ENCODE results near the gene AKAP4. TPM values are rescaled to one million over a fixed set of nuclear protein-coding genes. Genes with fewer than 3 reads are reported as not detected.

The AKAP4 gene
- total and polyA plus RNA-seq, 9 of the 15 experiments (the other 6 are each of a cell fraction or from before 2014, with no cell fraction given) = 0.05 to 0.36 (median 0.13) TPM

DNA sequence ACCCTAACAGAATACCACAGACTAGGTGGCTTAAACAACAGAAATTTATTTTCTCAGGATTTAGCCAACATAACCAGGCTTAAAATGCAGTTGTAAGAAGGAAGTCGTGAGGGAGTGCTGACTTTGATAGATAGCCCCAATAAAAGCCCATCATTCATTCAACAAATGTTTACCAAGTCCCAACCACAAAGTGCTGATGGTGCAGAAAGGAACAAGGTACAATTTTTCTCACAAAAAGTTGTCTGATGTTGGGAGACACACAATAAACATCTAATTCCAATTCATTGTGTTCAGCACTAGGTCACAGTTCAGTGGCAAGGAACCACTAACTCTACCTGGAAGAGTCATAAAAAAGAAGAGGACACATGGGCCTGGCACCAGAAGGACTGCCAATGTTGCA, 42.2 kb downstream of the AKAP4 start:
- CTCF ChIA-PET (ENCODE audit: low intra/inter-chr PET ratio) = no interaction called here
- no peak overlapping the region for H2AFZ ChIP-seq (ENCODE audit: low read depth, low read length)
- no peak for ATAC-seq
- no peaks in the 10 kb centered on the region for H3K36me3 ChIP-seq (ENCODE audit: control insufficient read depth, insufficient read depth, low read length)
- H3K27me3 ChIP-seq (ENCODE audit: control insufficient read depth in 2 of 2, insufficient read depth in 2 of 2, low read length in 2 of 2) = no peaks in the 10 kb centered on the region
- no peak overlapping the region for H3K4me3 ChIP-seq
- no TSS peak for BruUV-seq (replicated peaks)
- H3K4me2 ChIP-seq (ENCODE audit: insufficient read depth, low read length) = no peak overlapping the region
- WGBS (ENCODE audit: insufficient coverage, low coverage, missing lambda C conversion rate) = 7% methylated on average over 1 of the region's 1 CpG
- in situ Hi-C loops (cut with MboI) (no loop called here), intact Hi-C loops (cut with micrococcal nuclease) (no loop called here)
- H3K9ac ChIP-seq (ENCODE audit: insufficient read depth in 1 of 2, low read depth in 2 of 2, low read length in 2 of 2) = no peak overlapping the region
- peaks cover 0 to 3% of the 10 kb centered on the region in 2 experiments; a peak in 2 of 5 replicates for H3K4me1 ChIP-seq (replicated peaks in 1 of 2; ENCODE audit: control insufficient read depth in 2 of 2, insufficient read depth in 2 of 2, low read length in 2 of 2)
- no peaks in the 10 kb centered on the region for H4K20me1 ChIP-seq (replicated peaks; ENCODE audit: control insufficient read depth, insufficient read depth, low read length)
- H3K79me2 ChIP-seq (ENCODE audit: control insufficient read depth, insufficient read depth, low read length) = no peaks in the 10 kb centered on the region
- H3K27ac ChIP-seq (ENCODE audit: extremely low read depth, low read depth, low read length) = no peak overlapping the region
- no peaks in the 10 kb centered on the region for H3K9me1 ChIP-seq (ENCODE audit: control insufficient read depth, insufficient read depth, low read length)
- FAIRE-seq = no peak
- H3K9me3 ChIP-seq (replicated peaks; ENCODE audit: control insufficient read depth, insufficient read depth, low read depth, low read length) = no peaks in the 10 kb centered on the region
- no peak for DNase-seq (ENCODE audit: extremely low read depth in 1 of 4, low spot score in 3 of 4)
- TF ChIP-seq SMARCA5 (IDR thresholded peaks at IDR 0.05) = no peak
- no peak for TF ChIP-seq CREBBP (IDR thresholded peaks at IDR 0.05; ENCODE audit: low read depth, low read length)
- no peak for TF ChIP-seq EGR1 (conservative IDR thresholded peaks at IDR 0.05)
- TF ChIP-seq MCM2 (IDR thresholded peaks at IDR 0.05; ENCODE audit: low read depth) = no peak
- peak; percentile 74 for TF ChIP-seq MAFF (IDR thresholded peaks at IDR 0.05; ENCODE audit: low read length)
- peak; percentile 54; the same call in 1 of the 2 replicates for TF ChIP-seq MAFG (tag; conservative IDR thresholded peaks at IDR 0.05)
- TF ChIP-seq NFYB (IDR thresholded peaks at IDR 0.05; ENCODE audit: extremely low read depth, insufficient read length) = no peak
- TF ChIP-seq PKNOX1 (IDR thresholded peaks at IDR 0.05) = peak; percentile 26; the same call in 1 of the 2 replicates
- TF ChIP-seq C11orf30 (IDR thresholded peaks at IDR 0.05; ENCODE audit: low read depth) = peak; percentile 67; the same call in 1 of the 2 replicates
- no peak for TF ChIP-seq PTTG1 (tag; IDR thresholded peaks at IDR 0.05; ENCODE audit: low read depth)
- peak; percentile 80 for TF ChIP-seq ZNF316 (IDR thresholded peaks at IDR 0.05)
- no peak for TF ChIP-seq ILK (tag; IDR thresholded peaks at IDR 0.05; ENCODE audit: borderline replicate concordance, low read depth)
- no peak for TF ChIP-seq ZNF764 (CRISPR knock-in tag; IDR thresholded peaks at IDR 0.05; ENCODE audit: low read depth)
- no peak for TF ChIP-seq RBBP5 (IDR thresholded peaks at IDR 0.05; ENCODE audit: borderline replicate concordance, insufficient read depth, low read length, poor library complexity, severe bottlenecking)
- TF ChIP-seq CGGBP1 (CRISPR knock-in tag; IDR thresholded peaks at IDR 0.05) = no peak
- TF ChIP-seq TAF1 (IDR thresholded peaks at IDR 0.05; ENCODE audit: control insufficient read depth, extremely low read depth, insufficient read depth, low read length, severe bottlenecking) = no peak
- peak; percentile 73 for TF ChIP-seq MAFK (IDR thresholded peaks at IDR 0.05; ENCODE audit: low read length)
- TF ChIP-seq MEIS2 (IDR thresholded peaks at IDR 0.05; ENCODE audit: partially characterized antibody) = peak; percentile 23
- no peak for TF ChIP-seq ZNF644 (tag; IDR thresholded peaks at IDR 0.05; ENCODE audit: low read depth)
- POLR2A ChIA-PET = no interaction called here

All from K562 (cell line).